ENCODE results near the gene BMP4. TPM values are rescaled to one million over a fixed set of nuclear protein-coding genes. Genes with fewer than 3 reads are reported as not detected.
A peak's percentile ranks its signal among the peaks of the same experiment; 100 is the strongest.

BMP4 gene
- total and polyA plus RNA-seq, 2 of the 13 experiments (the other 11 are each of a cell fraction or from before 2014, with no cell fraction given), result 56.4 to 169 TPM

- Histone ChIP-seq H3K4me2 (ENCODE audit: low read depth, low read length) (no peak overlapping the region), H4K20me1 (ENCODE audit: insufficient read depth, low read length) (peaks cover 14% of the 10 kb centered on the region; the same call in 1 of the 2 replicates), H3K9me3 (ENCODE audit: low read length) (no peaks in the 10 kb centered on the region), H3K36me3 (replicated peaks in 1 of 2; ENCODE audit: control insufficient read depth in 1 of 2, insufficient read depth in 2 of 2, low read length in 2 of 2) (peaks cover 12 to 22% of the 10 kb centered on the region in 2 experiments), H2AFZ (ENCODE audit: low read length) (no peak overlapping the region), H3K27me3 (ENCODE audit: control insufficient read depth in 1 of 2, insufficient read depth in 2 of 2, low read length in 2 of 2) (no peaks in the 10 kb centered on the region), H3K79me2 (ENCODE audit: insufficient read depth, low read length) (peaks cover 12% of the 10 kb centered on the region), H3K27ac (ENCODE audit: extremely low read length, insufficient read depth, low read length) (no peak overlapping the region), H3K4me1 (ENCODE audit: insufficient read depth, low read length) (peaks cover 77% of the 10 kb centered on the region), H3K4me3 (replicated peaks in 1 of 3; ENCODE audit: insufficient read depth in 1 of 3, low read depth in 2 of 3, low read length in 3 of 3) (no peak overlapping the region), H3K9ac (ENCODE audit: insufficient read depth, low read depth, low read length) (no peak overlapping the region)
- POLR2A ChIA-PET, result interaction anchor here (1.2 to 1.7 kb wide), 4 partner anchors 10 to 383 kb away, joined by 3 to 10 read pairs (median 4); partner anchors contain the start of gene BMP4
- TF ChIP-seq ZBTB33 (CRISPR knock-in tag; IDR thresholded peaks at IDR 0.05), result peak; percentile 30; the same call in 1 of the 2 replicates
- TF ChIP-seq ZNF30 (CRISPR knock-in tag; IDR thresholded peaks at IDR 0.05), result no peak
- 0 out of 2 replicates have a peak, but pooled peaks have one; percentile 18 for TF ChIP-seq RBFOX2 (IDR thresholded peaks at IDR 0.05; ENCODE audit: low read depth, low read length)
- TF ChIP-seq KLF6 (CRISPR knock-in tag; IDR thresholded peaks at IDR 0.05), result no peak
- TF ChIP-seq AGO2 (optimal IDR thresholded peaks at IDR 0.05; ENCODE audit: low read depth, low read length), result peak; percentile 73
- no peak for TF ChIP-seq KDM4B (CRISPR knock-in tag; IDR thresholded peaks at IDR 0.05)
- no peak for TF ChIP-seq ELF3 (CRISPR knock-in tag; IDR thresholded peaks at IDR 0.05)
- FAIRE-seq (no peak), DNase-seq (ENCODE audit: low spot score) (no peak), ATAC-seq (no peak; the same call in 2 of the 3 replicates)
- intact Hi-C loops (cut with micrococcal nuclease; ENCODE audit: unreplicated experiment), result loop anchor here (10.0 kb wide), 2 partner anchors 62 to 512 kb away; no protein-coding TSS in a partner anchor
- CTCF ChIA-PET (ENCODE audit: low intra/inter-chr PET ratio, low total read pairs), result no interaction called here
- in situ Hi-C loops (cut with HindIII; ENCODE audit: extremely low pct_ligation_motif_present, low pct_unique_long_range_greater_than_20kb), result loop anchor here (10.0 kb wide), 1 partner anchor 332 kb away; no protein-coding TSS in a partner anchor
- no TSS peak for BruUV-seq (replicated peaks)
- 96% methylated on average over 53 of the region's 63 CpGs for WGBS (ENCODE audit: low lambda C conversion rate)
Measured at GRCh38 chr14:53946404-53947093, 10.1 kb downstream of the BMP4 start.

Data from HepG2 (cell line).